Fibroblast of lung (primary cell): ENCODE data around the gene PAK2. TPM values are rescaled to one million over a fixed set of nuclear protein-coding genes. Genes with fewer than 3 reads are reported as not detected.

ENCODE experiments used
- DNase-seq, 2 donors: peaks; one replicate each; pipeline versions ENCODE4 v3.0.0 to v3.0.0-alpha.2; 2010; ENCODE audit warnings: low read depth in 2 of 2
- H2AFZ ChIP-seq: 2 replicates; pipeline ENCODE4 v1.5.1; 2012; ENCODE audit warnings: low read length, control low read depth, inconsistent platforms
- H3K27ac ChIP-seq: 2 replicates; pipeline ENCODE4 v1.5.1; 2011; ENCODE audit warnings: low read length, control low read depth; ENCODE audit not compliant: insufficient read depth
- H3K27me3 ChIP-seq: 2 replicates; pipeline ENCODE4 v1.5.1; 2011; ENCODE audit warnings: mild to moderate bottlenecking, low read length; ENCODE audit not compliant: control insufficient read depth, insufficient read depth
- H3K36me3 ChIP-seq: 2 replicates; pipeline ENCODE4 v1.5.1; 2011; ENCODE audit warnings: low read length; ENCODE audit not compliant: control insufficient read depth, insufficient read depth
- H3K4me1 ChIP-seq: 2 replicates; pipeline ENCODE4 v1.5.1; 2011; ENCODE audit warnings: low read length; ENCODE audit not compliant: control insufficient read depth, insufficient read depth; ENCODE audit errors: extremely low read depth
- H3K4me2 ChIP-seq: 2 replicates; pipeline ENCODE4 v1.5.1; 2011; ENCODE audit warnings: low read length, control low read depth; ENCODE audit not compliant: insufficient read depth; ENCODE audit errors: extremely low read depth
- H3K4me3 ChIP-seq, 4 experiments: fragments of 200-600 bp in 1 of 4; sonication (generic) in 1 of 4; replicated peaks in 1 of 4; 2 replicates each; pipeline ENCODE4 v1.5.1; 2011 to 2016; ENCODE audit warnings: low read length in 4 of 4, low read depth in 3 of 4, mild to moderate bottlenecking in 3 of 4, control low read depth in 2 of 4, inconsistent platforms in 1 of 4, mixed read lengths in 1 of 4; ENCODE audit not compliant: insufficient read depth in 1 of 4; ENCODE audit errors: control extremely low read depth in 1 of 4
- H3K79me2 ChIP-seq: 2 replicates; pipeline ENCODE4 v1.5.1; 2012; ENCODE audit warnings: mild to moderate bottlenecking, low read length, inconsistent platforms; ENCODE audit not compliant: control insufficient read depth, insufficient read depth
- H3K9ac ChIP-seq: 2 replicates; pipeline ENCODE4 v1.5.1; 2011; ENCODE audit warnings: mild to moderate bottlenecking, low read length, control low read depth; ENCODE audit not compliant: insufficient read depth
- H3K9me3 ChIP-seq: 2 replicates; pipeline ENCODE4 v1.5.1; 2012; ENCODE audit warnings: low read depth, low read length; ENCODE audit not compliant: control insufficient read depth, insufficient read depth
- H4K20me1 ChIP-seq: 2 replicates; pipeline ENCODE4 v1.5.1; 2011; ENCODE audit warnings: low read length; ENCODE audit not compliant: control insufficient read depth, insufficient read depth; ENCODE audit errors: extremely low read depth
- CTCF ChIP-seq, 2 donors: IDR thresholded peaks in 1 of 2; conservative IDR thresholded peaks in 1 of 2; 1 replicate in 1 of 2; 2 replicates in 1 of 2; pipeline ENCODE4 v1.5.1; 2011 to 2012; ENCODE audit warnings: low read length in 2 of 2, control low read depth in 1 of 2, inconsistent platforms in 1 of 2, low read depth in 1 of 2, mild to moderate bottlenecking in 1 of 2
- EZH2 ChIP-seq: IDR thresholded peaks from 2 replicates; pipeline ENCODE4 v1.5.1; 2012; ENCODE audit warnings: low read length, control low read depth, mild to moderate bottlenecking; ENCODE audit errors: missing control alignments
- polyA plus RNA-seq, 2 donors: library from polyadenylated mRNA; depleted of rRNA in 1 of 2; stranded (reverse) in 1 of 2; unstranded in 1 of 2; fragments of >200 nt; gene quantifications; 2 replicates each; pipeline ENCODE4 v1.2.1, GENCODE V29; 2011 to 2012; ENCODE audit warnings: missing spikeins in 1 of 2
- total RNA-seq: library from RNA; depleted of rRNA; stranded (reverse); fragments of >200 nt; gene quantifications from 2 replicates; pipeline ENCODE4 v1.2.1, GENCODE V29; 2014

The PAK2 gene
- total and polyA plus RNA-seq, 2 donors (not counting 1 experiment from before 2014, with no cell fraction given), result 37.5 to 40.7 TPM

- Histone ChIP-seq H3K36me3 (no peaks in the 10 kb centered on the region), H3K9ac (no peak overlapping the region), H3K4me1 (no peaks in the 10 kb centered on the region), H3K27me3 (no peaks in the 10 kb centered on the region), H3K9me3 (no peaks in the 10 kb centered on the region), H4K20me1 (no peaks in the 10 kb centered on the region), H3K79me2 (no peaks in the 10 kb centered on the region), H3K4me2 (no peak overlapping the region), H3K27ac (no peak overlapping the region), H2AFZ (no peak overlapping the region), H3K4me3 (no peak overlapping the region)
- peak in 1 of 2 donors; percentile 12 for TF ChIP-seq CTCF (conservative IDR thresholded peaks at IDR 0.05 in 1 of 2, IDR thresholded peaks at IDR 0.05 in 1 of 2; ENCODE audit: low read depth in 1 of 2, low read length in 2 of 2)
- TF ChIP-seq EZH2, result no peak
- peak; percentile 5 to 24 for DNase-seq
Observed at GRCh38 chr3:196694202-196694638, 45.4 kb upstream of the PAK2 start.

- no peaks in the 10 kb centered on the region for H3K79me2 ChIP-seq
- no peak overlapping the region for H2AFZ ChIP-seq
- no peaks in the 10 kb centered on the region for H4K20me1 ChIP-seq
- DNase-seq, result no peak
- H3K4me1 ChIP-seq, result no peaks in the 10 kb centered on the region
- TF ChIP-seq EZH2, result no peak
- no peak for TF ChIP-seq CTCF (conservative IDR thresholded peaks at IDR 0.05 in 1 of 2, IDR thresholded peaks at IDR 0.05 in 1 of 2; ENCODE audit: low read depth in 1 of 2, low read length in 2 of 2)
- H3K9ac ChIP-seq, result no peak overlapping the region
- no peak overlapping the region for H3K4me3 ChIP-seq
- H3K4me2 ChIP-seq, result no peak overlapping the region
- H3K27me3 ChIP-seq, result no peaks in the 10 kb centered on the region
- H3K36me3 ChIP-seq, result no peaks in the 10 kb centered on the region
- no peaks in the 10 kb centered on the region for H3K9me3 ChIP-seq
- H3K27ac ChIP-seq, result no peak overlapping the region
Observed at GRCh38 chr3:196694941-196695848, 44.5 kb upstream of the PAK2 start.

GRCh38 chr3:196695849-196696226, 43.8 kb upstream of the PAK2 start:
- H3K9me3 ChIP-seq, result no peaks in the 10 kb centered on the region
- H4K20me1 ChIP-seq, result no peaks in the 10 kb centered on the region
- H3K4me1 ChIP-seq, result no peaks in the 10 kb centered on the region
- TF ChIP-seq EZH2 (no peak), CTCF (conservative IDR thresholded peaks at IDR 0.05 in 1 of 2, IDR thresholded peaks at IDR 0.05 in 1 of 2; ENCODE audit: low read depth in 1 of 2, low read length in 2 of 2) (no peak)
- H3K4me3 ChIP-seq, result no peak overlapping the region
- H3K79me2 ChIP-seq, result no peaks in the 10 kb centered on the region
- no peak overlapping the region for H3K27ac ChIP-seq
- no peaks in the 10 kb centered on the region for H3K36me3 ChIP-seq
- H2AFZ ChIP-seq, result no peak overlapping the region
- H3K27me3 ChIP-seq, result no peaks in the 10 kb centered on the region
- H3K9ac ChIP-seq, result no peak overlapping the region
- no peak overlapping the region for H3K4me2 ChIP-seq
- DNase-seq, result no peak
